Upper lobe of right lung (tissue), 1 donor: ENCODE results near the gene CD58. TPM values are rescaled to one million over a fixed set of nuclear protein-coding genes. Genes with fewer than 3 reads are reported as not detected.
A peak's percentile ranks its signal among the peaks of the same experiment; 100 is the strongest.

Experiments used
- ATAC-seq: fragments of 200-7000 bp; cut with Tn5 transposase; one replicate; pipeline ENCODE4 v1.9.1; 2020; ENCODE audit warnings: mild to moderate bottlenecking, moderate library complexity
- DNase-seq: peaks from one replicate; pipeline ENCODE4 v3.0.0-alpha.2; 2020
- H3K27ac ChIP-seq: fragments of 200-600 bp; one replicate; pipeline ENCODE4 v1.8.0; 2022
- H3K27me3 ChIP-seq: fragments of 200-600 bp; one replicate; pipeline ENCODE4 v1.8.0; 2022; ENCODE audit warnings: mild to moderate bottlenecking
- H3K36me3 ChIP-seq: fragments of 200-600 bp; one replicate; pipeline ENCODE4 v1.8.0; 2022
- H3K4me1 ChIP-seq: fragments of 200-600 bp; one replicate; pipeline ENCODE4 v1.8.0; 2022
- H3K4me3 ChIP-seq: fragments of 200-600 bp; one replicate; pipeline ENCODE4 v1.8.0; 2022; ENCODE audit warnings: mild to moderate bottlenecking
- H3K9me3 ChIP-seq: fragments of 200-600 bp; one replicate; pipeline ENCODE4 v1.8.0; 2022
- intact Hi-C: fragments of 100-400 bp; cut with DNase I; formaldehyde crosslinking; loops from one replicate; pipeline ENCODE4 v1.11.0; 2022
- total RNA-seq: library from RNA; stranded (reverse); fragmentation: NEBNext Ultra II Directional; extraction: Animal tissue kit (Norgen Biotek cat#: 25700); gene quantifications from one replicate; pipeline ENCODE4 v1.2.1, GENCODE V29; 2021
- TF ChIP-seq, protein P1 (sequence below): fragments of 200-600 bp; IDR thresholded peaks from one replicate; pipeline ENCODE4 v1.8.0; 2022; ENCODE audit warnings: antibody characterized with exemption
- donor health status: DM: no; HTN: yes; CAD: no; lungs with severe emphysema.

The CD58 gene
- total RNA-seq, 1 donor from 2014 or later = 33.2 TPM

DNA sequence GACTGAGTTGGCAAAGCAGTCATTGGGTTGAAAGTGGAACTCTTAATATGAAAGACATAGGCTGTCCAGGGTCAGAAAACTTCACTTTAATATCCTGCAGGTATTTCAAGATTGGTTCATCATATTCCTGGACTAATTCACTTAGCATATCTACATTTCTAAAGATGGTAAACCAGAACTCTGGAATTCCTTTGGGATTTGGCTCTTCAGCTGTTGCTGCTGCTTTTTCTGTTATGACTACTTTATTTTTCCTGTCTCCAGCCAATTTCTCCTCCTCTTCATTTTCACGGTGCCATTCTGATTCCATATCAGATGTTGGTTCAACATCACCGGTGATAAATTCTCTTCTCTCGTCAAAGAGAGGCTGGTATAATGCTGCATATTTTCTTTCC is 37.4 kb downstream of the CD58 start:
- Histone ChIP-seq H3K4me3 (no peak overlapping the region), H3K9me3 (no peaks in the 10 kb centered on the region), H3K36me3 (peaks cover 25% of the 10 kb centered on the region), H3K27ac (no peak overlapping the region), H3K4me1 (no peaks in the 10 kb centered on the region), H3K27me3 (no peaks in the 10 kb centered on the region)
- ATAC-seq (no peak), DNase-seq (no peak)
- intact Hi-C loops = no loop called here
- TF ChIP-seq, protein P1, sequence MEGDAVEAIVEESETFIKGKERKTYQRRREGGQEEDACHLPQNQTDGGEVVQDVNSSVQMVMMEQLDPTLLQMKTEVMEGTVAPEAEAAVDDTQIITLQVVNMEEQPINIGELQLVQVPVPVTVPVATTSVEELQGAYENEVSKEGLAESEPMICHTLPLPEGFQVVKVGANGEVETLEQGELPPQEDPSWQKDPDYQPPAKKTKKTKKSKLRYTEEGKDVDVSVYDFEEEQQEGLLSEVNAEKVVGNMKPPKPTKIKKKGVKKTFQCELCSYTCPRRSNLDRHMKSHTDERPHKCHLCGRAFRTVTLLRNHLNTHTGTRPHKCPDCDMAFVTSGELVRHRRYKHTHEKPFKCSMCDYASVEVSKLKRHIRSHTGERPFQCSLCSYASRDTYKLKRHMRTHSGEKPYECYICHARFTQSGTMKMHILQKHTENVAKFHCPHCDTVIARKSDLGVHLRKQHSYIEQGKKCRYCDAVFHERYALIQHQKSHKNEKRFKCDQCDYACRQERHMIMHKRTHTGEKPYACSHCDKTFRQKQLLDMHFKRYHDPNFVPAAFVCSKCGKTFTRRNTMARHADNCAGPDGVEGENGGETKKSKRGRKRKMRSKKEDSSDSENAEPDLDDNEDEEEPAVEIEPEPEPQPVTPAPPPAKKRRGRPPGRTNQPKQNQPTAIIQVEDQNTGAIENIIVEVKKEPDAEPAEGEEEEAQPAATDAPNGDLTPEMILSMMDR = no peak

DNA sequence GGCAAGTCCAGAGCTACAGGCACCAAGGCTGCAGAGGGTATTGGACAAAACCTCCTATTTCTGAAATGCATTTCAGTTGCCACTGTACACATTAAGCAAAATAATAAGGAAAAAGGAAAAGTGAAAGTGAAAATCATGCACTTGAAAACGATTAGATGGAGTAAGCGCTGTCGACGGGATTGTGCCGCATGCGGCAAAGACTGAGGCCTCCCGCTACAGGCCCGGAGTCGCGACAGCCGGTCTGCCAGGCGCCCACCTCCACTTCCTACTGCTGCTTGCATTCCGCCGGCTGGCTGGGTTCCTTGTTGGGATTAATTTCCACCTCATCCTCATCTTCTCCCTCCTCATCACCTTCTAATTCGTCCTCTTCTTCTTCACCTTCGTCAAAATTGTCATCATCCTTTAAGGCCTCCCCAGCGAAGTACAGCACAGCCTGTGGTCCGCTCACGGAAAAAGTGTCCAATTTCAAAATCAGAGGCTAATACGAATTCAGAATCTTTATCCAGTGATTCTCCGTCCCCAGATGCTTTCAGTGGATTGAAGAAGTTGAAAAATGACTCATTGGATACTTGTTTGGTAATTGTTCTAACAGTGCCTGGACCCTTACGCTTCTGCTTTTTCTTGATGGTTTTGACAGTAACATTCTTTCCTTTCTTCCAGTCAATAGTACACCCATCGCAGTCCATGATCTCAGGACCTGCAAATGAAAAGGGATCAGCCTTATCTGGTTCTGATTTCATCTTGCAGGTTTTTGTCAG is 38.0 kb downstream of the CD58 start:
- intact Hi-C loops = no loop called here
- Histone ChIP-seq H3K27ac (no peak overlapping the region), H3K4me1 (no peaks in the 10 kb centered on the region), H3K27me3 (no peaks in the 10 kb centered on the region), H3K36me3 (peaks cover 25% of the 10 kb centered on the region), H3K4me3 (no peak overlapping the region), H3K9me3 (no peaks in the 10 kb centered on the region)
- DNase-seq (no peak), ATAC-seq (peak; percentile 68)
- TF ChIP-seq, protein P1 = no peak

DNA sequence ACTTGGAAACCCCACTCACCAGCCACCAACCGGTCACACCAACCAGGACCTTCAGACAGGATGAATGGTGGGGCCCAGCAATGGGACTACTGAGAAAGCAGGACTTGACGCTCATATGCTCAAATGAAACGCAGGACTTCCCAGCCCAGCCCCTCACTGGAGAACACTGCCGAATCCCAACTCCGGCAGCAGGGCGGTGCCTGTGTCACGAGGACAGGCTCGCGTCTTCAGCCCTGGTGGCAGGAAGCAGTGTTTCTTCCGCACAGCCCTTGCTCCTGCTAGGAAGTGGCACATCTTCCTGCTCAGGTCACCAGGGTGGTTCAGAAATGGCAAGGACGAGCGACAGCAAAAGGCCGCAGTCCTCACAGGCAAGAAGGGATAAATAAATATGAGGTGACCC is 38.9 kb downstream of the CD58 start:
- intact Hi-C loops = no loop called here
- TF ChIP-seq, protein P1 = no peak
- DNase-seq = no peak
- H3K36me3 ChIP-seq = peaks cover 25% of the 10 kb centered on the region
- no peak overlapping the region for H3K27ac ChIP-seq
- H3K4me1 ChIP-seq = no peaks in the 10 kb centered on the region
- no peak overlapping the region for H3K4me3 ChIP-seq
- H3K27me3 ChIP-seq = no peaks in the 10 kb centered on the region
- peak; percentile 52 for ATAC-seq
- no peaks in the 10 kb centered on the region for H3K9me3 ChIP-seq

DNA sequence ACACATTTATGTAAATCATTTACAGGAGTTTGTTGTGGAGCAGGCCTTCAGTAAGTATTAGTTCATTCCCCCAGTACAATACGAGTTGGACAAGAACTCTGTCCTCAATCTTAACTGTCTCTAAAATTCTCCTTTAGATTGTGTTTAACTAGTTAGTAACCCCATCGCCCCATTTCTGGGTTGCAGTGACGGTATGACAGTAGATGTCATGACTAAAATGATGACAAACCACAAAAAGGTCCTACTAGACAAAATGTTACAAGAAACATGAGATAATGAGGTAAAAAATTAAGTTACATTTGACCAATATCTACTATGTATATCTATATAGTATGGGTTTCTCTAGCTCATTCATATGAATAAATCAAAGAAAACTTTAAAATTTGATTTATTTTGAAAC is 41.1 kb downstream of the CD58 start:
- no peak for ATAC-seq
- Histone ChIP-seq H3K36me3 (peaks cover 10% of the 10 kb centered on the region), H3K9me3 (no peaks in the 10 kb centered on the region), H3K4me3 (no peak overlapping the region), H3K27ac (no peak overlapping the region), H3K4me1 (no peaks in the 10 kb centered on the region), H3K27me3 (no peaks in the 10 kb centered on the region)
- no peak for DNase-seq
- TF ChIP-seq, protein P1 = no peak
- intact Hi-C loops = no loop called here

DNA sequence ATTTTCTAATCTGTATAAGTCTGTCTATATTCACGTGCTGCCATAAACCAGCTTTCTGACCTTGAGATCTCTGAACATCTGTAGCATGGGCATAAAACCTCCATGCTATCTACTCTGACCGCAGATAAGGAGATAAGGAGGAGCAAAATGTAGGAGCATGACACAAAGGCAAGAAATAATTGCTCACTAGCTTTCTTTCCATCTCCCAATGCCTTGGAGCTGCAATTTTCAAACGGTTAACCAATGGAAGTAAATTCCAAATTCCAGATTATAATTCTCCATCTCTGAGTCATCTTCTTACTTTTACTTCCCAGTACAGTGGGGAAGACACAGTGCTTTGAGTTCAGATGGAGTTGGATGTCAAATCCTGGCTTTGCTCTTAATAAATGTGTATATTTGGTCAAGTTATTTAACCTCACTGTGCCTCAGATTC is 41.6 kb downstream of the CD58 start:
- H3K27me3 ChIP-seq = no peaks in the 10 kb centered on the region
- TF ChIP-seq, protein P1 = no peak
- H3K9me3 ChIP-seq = no peaks in the 10 kb centered on the region
- intact Hi-C loops = no loop called here
- DNase-seq (no peak), ATAC-seq (no peak)
- H3K4me3 ChIP-seq = no peak overlapping the region
- H3K36me3 ChIP-seq = peaks cover 8% of the 10 kb centered on the region
- no peaks in the 10 kb centered on the region for H3K4me1 ChIP-seq
- no peak overlapping the region for H3K27ac ChIP-seq
